RCC 7860 (cell line): Measurements from ENCODE around the gene FCRLA.
"Not testable (repeated sequence)": the region's sequence is repeated elsewhere in the genome, so short reads cannot be mapped to it uniquely, and the experiment has no call there.

Experiments
- DNase-seq: peaks from one replicate; pipeline ENCODE4 v3.0.0-alpha.2; 2015; ENCODE audit warnings: low spot score
- FAIRE-seq: peaks from 2 replicates; lab custom pipeline; 2012; peaks lifted over from hg19 to GRCh38; lab: Jason Lieb, UNC

The FCRLA gene

DNA sequence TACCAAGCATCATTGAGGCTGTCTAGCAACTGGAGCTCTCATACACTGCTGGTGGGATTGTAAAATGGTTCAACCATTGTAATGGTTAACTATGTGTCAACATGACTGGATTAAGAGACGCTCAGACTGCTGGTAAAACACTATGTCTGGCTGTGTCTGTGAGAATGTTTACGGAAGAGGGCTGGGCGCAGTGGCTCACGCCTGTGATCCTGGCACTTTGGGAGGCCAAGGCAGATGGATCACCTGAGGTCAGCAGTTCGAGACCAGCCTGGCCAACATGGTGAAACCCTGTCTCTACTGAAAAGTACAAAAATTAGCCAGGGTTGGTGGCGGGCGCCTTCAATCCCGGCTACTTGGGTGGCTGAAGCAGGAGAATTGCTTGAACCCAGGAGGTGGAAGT lies 4.8 kb upstream of the FCRLA start:
- peak; percentile 69 for FAIRE-seq
- DNase-seq: peak; percentile 83

DNA sequence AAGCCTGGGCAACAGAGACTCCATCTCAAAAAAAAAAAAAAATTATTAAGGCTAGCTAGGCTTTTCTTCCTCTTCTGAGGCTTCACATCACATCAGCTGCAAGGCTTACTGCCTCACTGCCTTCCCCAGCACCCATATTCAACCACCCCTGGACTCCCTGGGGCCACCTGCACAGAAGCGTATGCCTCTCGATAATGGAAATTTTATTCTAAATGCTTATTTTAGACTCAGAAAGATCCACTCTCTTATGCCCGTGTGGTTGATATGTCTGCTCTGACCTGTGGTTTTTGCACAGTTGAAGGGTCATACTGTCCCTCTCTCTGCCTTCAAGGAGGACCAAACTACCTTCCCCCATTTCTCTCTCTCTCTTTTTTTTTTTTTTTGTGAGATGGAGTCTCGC lies 1.5 kb upstream of the FCRLA start:
- DNase-seq (no peak), FAIRE-seq (no peak)

DNA sequence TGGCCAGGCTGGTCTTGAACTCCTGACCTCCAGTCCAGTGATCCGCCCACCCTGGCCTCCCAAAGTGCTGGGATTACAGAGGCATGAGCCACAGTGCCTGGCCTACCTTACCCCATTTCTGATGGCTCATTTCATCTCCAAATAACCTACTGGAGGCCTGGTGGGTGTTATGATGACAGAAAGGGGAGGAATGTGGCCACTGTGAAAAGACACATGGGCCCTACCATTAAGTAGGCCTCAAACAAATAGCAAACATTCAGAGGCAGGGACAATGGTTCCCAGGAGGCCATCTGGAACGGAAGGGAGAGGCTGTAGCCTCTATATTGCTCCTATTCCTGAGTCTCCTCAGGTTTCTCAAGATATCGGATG lies 932 bp upstream of the FCRLA start:
- DNase-seq: peak; percentile 37
- no peak for FAIRE-seq

DNA sequence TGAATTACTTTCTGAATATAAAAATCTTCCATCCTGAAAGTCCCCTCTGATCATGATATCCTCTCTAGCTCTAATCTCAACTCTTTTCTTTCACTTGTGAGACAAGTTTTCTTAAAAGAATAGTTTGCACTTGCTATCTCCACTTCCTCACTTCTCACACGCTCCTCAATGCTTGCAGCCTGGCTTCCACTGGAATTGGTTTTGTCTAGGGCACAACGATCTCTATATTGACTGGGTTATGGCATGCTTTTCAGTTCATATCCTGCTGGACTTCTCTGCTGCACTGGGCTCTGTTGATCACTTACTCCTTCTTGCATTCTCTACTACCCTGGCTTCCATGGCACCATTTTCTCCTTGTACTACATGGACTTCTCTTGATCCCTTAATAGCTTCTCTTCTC lies 474 bp downstream of the FCRLA start:
- FAIRE-seq (no peak), DNase-seq (no peak)

DNA sequence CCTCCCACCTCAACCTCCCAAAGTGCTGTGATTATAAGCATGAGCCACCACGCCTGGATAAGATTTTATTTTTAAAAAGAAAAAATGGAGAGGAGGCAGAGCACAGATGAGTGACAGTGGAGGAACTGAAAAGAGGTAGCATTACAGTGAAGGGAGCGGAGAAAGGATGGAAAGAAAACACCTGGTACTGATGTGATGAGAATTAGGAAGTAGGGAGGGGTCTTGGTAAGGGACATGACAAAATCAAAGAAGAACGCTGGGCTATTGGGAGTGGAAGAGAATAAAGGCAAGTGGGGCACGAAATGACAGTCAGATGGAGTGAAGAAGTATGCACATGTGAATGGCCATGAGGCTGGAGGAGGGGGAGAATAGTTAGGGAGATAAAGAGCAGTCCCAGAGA lies 2.3 kb downstream of the FCRLA start:
- no peak for FAIRE-seq
- no peak for DNase-seq

DNA sequence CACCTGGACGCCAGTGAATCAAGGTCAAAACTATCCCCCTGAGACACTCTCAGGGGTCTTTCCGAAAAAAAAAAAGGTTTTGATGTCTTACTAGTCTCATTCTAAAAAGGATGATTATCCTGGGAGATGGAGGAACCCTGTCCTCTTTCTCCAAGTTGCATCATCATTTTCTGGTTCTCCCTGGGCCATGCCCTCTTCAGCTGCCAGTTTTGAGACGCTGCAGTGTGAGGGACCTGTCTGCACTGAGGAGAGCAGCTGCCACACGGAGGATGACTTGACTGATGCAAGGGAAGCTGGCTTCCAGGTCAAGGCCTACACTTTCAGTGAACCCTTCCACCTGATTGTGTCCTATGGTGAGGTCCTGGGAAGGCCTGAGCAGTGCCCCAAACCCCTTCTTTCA lies 3.5 kb downstream of the FCRLA start:
- DNase-seq (no peak), FAIRE-seq (no peak)

DNA sequence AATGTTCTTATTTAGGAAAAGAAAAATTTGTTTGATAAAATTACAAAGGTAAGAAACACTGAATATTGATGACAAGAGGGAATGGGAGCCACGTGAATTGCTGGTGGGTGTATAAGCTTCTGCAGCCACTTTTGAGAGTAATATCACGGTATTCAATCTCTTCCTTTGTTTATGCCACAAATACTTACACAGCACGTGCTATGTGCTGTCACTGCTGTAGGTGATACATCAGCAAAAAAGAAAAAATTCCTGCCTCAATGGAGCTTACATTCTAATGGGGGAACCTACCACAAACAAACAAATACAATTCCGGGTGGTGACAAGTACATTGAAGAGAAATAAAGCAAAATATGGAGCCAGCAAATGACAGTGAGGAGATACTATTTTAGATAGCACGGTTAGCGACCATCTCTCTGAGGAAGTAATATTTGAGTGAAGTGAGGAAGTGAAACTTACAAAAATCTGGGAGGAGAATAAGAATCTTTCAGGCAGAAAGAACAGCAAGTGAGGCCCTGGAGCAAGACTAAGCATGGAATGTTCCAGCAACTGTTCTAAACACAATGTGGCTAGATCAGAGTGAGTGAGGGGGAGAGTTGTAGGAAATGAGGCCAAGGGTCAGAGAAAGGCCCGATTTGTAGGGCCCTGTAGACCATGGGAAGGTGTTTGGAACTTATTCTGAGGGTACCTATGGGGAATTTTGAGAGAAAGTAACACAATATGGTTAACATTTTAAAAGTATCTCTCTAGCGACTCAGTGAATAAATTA lies 11.7 kb downstream of the FCRLA start:
- DNase-seq (no peak), FAIRE-seq (no peak)

DNA sequence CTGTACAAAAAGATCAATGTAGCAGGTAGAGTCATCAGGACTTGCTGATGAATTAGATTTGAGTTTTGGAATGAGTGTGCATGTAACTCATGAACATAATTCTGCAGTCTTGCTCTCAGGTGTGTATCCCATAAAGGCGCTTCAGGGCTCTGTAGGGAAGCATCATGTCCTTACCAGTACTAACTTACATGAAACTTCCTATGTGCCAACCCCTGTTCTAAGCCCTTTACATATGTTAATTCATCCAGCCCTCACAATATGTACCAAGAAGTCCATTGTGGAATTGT lies 12.2 kb downstream of the FCRLA start:
- FAIRE-seq (no peak), DNase-seq (no peak)

DNA sequence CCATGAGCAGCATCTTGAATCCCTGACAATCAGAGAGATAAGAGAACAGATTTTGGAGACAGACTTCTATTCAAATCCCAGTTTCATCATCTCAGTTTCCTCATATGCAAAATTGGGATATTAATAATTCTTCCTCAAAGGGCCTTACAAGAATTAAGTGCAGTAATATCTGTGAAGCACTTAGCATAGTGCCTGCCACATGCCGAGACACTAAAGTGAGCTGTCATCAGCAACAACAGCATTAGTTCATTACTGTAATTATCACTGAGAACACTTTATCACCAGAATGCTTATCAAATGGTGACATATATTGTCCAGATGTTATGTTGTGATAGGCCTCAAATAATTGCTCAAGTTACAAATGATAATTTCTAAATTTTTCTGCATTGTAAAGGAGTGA lies 13.4 kb downstream of the FCRLA start:
- FAIRE-seq (no peak), DNase-seq (no peak)

DNA sequence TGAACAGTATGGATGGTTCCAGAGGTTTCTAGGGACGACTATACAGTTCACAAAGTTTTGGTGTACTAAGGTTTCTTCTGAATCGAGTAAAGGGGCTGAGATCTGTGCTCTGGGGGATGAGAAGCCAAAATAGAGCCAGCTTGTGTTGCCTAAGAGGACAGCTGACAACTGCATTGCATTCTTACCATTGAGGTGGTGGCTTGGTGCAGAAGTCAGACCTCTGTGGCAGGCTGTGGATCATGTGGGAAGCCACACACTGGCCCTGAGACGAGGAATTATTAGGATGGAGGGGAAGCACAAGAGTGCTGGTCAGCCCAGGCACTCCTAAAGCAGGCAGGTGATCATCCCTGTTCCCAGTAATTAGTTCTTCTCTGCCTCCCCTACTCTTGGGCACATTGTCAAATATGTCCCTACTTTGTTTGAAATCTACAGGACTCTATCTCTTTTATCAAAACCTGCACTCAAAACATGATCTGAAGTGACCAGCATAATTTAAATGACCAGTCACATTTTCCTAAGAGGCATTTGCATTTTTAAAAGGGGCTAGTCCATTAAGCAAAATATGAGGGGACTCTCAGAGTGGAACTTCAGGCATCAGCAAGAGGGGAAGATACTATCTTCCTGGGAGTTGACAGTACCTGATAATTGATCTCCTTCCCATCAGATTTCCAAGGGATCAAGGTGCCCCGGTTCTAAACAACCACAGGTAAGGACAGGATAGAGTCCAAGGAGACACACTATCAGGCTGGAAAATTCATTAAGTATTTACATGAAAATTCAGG lies 14.1 kb downstream of the FCRLA start, which contains the start of gene FCRLB:
FCRLB (plus strand) TSS at position 589 of the 782 bp plus-strand sequence. CDS start 1,129 bp downstream, outside the sequence.
- DNase-seq: no peak
- FAIRE-seq: no peak

DNA sequence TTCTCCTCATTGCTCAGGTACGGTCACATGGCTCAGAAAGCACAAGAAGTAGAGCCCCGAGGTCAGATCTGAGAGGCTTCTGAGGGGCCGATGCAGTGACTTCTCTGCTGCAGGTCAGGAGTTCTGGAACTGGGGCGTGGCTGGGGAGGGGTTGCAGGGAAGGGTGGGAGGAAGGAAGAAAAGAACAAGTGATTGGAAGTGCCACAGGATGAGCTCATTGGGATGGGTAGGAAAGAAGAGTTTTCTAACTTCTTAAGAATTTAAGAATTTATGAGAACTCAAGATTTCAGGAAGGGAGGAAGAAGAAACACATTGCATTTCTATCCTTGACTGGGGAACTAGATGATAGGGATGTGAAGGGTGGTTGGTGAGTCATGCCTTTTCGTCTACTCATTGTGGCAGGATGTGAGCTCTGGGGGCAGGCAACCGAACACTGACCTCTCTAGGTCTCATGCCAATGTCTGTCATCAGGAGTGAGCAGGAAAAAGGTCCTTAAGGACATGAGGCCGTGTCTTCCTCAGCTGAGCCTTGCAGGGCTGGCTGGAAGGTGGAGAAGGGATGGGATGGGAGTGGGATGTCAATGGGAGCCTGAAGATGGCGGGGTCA lies 14.8 kb downstream of the FCRLA start:
- FAIRE-seq: peak; percentile 79
- peak; percentile 90 for DNase-seq

DNA sequence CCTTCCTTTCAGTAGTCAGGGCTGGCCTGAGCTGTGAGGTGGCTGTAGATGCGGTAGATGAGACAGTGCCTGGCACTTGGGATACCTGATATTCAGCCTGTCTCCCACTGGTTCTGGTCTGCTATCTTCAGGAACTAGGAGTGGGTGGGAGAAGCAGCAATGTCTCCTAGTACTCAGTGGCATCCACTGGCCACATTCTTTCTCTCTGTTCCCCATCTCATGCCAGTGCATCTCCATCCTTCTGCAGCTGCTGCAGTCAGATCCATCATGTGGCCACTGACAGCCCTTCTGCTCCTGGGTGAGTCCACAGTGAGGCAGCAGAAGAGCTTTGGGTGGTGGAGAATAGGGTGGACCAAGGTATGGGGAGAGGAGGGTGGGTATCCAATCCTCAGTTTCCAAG lies 15.4 kb downstream of the FCRLA start:
- FAIRE-seq: no peak
- DNase-seq: no peak

DNA sequence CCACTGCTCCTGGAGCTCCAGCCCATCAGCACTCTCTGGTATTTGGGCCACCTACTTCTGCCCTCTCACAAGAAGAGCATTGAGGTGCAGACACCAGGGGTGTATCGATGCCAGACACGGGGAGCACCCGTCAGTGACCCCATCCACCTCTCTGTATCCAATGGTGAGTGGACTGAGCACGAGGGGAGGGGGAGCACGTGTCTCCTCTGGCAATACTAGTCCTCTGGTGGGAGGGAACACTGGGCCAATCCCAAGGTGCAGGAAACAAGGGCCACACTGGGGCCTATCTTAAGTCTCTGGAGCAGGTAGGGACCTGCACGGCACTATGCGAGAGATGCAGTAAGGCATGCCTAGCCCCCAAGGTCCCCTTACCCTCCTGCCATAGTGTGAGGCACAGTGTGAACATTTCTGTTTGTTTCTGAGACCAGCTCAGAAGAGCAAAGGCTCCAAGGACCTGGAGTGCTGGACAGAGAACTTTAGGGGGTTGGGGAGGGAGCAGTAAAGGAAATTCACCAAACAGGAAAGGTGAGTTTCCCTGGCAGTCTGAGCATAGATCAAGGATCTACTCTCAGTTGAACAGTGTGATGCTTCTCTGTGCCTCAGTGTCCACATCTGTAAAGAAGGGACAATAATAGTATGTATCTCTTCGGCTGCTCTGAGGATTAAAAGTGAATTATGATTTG lies 16.6 kb downstream of the FCRLA start:
- DNase-seq (no peak), FAIRE-seq (no peak)

DNA sequence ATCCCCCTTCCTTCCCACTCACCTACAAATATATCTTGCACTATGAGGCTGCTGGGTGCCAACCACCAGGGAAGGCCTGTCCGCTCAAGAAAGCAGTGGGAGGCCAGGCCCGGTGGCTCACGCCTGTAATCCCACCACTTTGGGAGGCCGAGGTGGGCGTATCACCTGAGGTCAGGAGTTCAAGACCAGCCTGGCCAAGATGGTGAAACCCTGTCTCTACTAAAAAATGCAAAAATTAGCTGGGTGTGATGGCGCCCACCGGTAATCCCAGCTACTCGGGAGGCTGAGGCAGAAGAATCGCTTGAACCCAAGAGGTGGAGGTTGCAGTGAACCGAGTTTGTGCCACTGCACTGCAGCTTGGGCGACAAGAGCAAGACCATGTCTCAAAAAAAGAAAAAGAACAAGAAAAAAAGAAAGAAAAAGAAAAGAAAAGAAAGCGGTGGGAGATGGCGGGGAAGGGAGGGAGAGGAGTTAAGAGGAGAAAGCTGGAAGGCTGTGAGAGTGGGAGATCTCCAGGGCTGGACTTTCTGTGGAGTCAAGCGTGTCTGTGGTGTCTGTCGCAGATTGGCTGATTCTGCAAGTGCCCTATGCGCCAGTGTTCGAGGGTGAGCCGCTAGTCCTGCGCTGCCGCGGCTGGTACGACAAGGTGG lies 18.4 kb downstream of the FCRLA start:
- not testable (repeated sequence) for FAIRE-seq, DNase-seq

DNA sequence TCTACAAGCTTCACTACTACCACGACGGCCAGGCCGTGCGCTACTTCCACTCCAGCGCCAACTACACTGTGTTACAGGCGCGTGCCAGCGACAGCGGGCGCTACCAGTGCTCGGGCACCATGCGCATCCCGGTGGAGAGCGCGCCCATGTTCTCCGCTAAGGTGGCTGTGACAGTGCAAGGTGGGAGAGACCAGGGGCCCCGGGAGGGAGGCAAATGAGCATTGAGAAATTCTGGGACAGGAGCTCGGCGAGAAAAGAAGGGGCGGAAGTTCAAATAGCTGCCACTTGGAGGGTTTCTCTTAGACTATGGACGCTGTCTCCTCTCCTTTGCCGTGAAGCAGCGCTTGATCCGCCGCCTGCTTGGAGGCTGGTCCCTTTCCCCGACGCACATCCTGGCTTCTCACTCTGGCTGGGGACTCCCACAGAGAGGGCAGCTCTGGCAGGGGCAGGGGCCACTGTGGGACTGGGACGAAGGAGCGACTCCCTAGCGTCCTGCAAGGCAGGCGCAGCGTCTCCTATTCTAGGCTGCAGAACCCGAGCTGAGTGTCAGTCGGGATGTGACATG lies 19.0 kb downstream of the FCRLA start:
- no peak for FAIRE-seq

DNA sequence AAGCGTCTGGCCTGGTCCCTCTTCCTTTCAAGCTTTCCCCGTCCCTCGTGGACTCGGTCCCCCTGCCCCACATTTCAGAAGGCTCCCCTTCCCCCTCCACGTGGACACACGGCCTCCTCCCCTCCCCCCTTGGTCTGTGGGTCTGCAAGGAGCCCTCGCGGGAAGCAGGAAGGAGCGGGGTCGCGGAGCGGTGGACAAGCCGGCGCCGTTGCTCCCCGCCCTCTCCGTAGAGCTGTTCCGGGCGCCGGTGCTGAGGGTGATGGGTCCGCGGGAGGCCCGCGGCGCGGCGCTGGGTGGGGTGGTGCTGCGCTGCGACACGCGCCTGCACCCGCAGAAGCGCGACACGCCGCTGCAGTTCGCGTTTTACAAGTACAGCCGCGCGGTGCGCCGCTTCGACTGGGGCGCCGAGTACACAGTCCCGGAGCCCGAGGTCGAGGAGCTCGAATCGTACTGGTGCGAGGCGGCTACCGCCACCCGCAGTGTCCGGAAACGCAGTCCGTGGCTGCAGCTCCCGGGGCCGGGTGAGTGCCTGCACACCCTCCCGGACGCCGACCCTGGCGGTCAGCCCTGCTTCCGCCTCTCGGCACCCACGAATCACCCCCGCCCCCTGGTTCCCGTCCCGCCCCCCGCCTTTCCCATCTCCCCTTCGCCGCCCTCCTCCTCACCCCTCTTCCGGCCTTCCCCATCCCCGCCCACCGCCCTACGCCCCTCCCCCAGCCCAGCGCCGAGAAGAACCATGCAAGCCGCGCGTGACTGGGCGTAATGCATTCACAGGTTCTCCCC lies 19.6 kb downstream of the FCRLA start:
- FAIRE-seq: no peak
- peak; percentile 67 for DNase-seq

More for the DNA sequence above, 19.0 kb downstream of the FCRLA start:
- peak; percentile 10 for DNase-seq

DNA sequence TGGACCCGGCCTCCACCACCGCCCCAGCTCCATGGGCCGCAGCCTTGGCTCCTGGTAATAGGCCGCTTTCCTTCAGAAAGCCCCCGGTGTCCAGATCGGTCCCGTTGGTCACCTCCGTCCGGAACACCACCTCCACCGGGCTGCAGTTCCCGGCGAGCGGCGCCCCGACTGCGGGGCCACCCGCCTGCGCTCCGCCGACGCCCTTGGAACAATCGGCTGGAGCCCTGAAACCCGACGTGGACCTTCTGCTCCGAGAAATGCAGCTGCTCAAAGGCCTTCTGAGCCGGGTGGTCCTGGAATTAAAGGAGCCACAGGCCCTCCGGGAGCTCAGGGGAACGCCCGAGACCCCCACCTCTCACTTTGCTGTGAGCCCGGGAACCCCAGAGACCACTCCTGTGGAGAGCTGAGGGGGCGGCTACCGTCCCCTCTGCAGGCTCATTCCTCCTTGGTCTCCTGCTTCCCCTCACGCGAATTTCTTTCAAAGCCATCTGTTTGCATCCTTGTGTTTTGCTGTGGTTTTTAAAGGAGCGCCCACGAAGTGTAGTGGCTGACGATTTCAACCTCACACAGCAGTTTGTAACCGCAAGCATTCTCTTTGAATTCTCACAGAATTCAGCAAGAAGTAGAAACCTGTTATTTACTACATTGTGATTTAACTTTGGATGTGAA lies 20.4 kb downstream of the FCRLA start:
- peak; percentile 35 for DNase-seq
- FAIRE-seq: no peak

DNA sequence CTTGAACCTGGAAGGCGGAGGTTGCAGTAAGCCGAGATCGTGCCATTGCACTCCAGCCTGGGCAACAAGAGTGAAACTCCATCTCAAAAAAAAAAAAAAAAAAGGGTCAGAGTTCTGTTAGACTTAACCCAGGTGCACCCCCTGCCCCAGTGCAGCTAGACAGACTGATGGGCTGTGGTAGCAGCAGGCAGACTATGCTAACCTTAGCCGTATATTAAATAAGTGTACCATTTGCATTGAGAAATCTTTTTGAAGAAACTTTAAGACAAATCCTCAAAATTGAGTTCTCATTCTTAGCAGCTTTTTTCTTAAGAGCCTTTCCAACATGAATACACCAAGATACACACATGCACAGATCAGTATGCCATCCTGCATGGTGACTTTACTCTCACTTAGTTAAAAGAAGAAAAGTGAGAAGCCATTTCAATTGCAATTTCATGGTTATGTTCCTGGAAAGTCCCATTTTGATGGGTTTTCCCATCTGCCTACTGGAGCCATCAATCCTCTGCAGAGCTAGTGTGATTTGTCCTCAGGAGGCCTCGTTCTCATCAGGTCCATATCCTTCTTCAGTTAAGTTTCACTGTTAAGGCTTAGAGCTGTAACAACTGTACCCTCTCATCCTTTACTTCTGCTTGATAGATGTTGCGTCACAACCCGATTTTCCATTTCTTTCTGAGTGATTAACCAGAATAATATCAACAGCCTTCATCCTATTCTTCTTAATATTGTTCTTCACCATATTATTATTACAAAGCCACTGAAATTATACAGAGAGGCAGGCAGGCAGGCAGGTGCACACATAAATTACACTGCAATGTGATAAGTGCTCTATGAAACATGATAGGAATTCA lies 21.6 kb downstream of the FCRLA start:
- FAIRE-seq (no peak), DNase-seq (no peak)
